CD4-positive, alpha-beta T cell treated with Interleukin-17A for 4 hours (primary cell): ENCODE measurements around the gene NEK7.

ENCODE experiments used
- DNase-seq: peaks from one replicate; pipeline ENCODE4 v3.0.0-alpha.2; 2020; ENCODE audit warnings: mixed read lengths

Gene NEK7

GRCh38 chr1:198264282-198264681 is 107.5 kb downstream of the NEK7 start:
- no peak for DNase-seq

DNA sequence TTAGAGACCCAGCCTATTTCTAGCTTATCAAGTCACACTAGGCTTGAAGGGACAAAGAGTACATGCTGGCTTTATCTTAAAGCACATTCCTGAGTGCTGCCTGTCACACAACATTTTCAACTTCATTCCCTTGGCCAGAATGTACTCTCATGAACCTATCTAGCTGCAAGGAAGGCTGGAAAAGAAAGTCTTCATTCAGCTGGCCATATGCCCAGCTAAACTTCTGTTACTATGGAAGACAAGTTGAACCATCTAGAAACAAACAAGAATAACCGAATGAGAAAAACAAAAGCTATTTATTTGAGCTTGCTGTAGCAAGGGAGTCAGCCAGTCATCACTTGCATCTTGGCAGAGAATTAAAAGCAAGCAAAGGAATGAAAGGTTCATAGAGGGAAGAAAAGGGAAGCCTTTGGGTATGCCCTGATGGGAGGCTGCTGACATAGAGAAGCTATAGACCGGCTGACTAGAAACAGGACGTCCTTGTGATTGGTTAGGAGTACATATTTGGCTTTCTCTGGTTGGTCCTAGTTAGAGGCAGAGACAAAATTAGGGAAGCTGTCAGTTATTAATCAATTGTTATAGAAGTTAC is 108.4 kb downstream of the NEK7 start:
- no peak for DNase-seq

DNA sequence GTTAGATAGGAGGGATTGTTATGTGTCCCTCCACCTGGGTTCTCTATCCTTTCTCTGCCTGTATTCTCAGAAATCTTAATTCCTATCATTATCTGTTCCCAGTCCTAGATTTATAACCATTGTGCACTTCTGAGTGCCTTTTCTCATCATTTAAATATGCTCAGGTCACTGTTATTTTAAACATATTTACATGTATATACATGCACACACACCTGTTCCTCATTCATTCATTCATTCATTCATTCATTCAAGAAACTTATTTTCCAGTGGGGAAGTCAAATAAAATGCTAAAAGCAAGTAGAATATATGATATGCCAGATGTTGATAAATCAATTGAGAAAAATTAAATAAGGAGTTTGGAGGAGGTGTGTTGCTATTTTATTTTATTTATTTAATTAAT is 110.3 kb downstream of the NEK7 start:
- no peak for DNase-seq

GRCh38 chr1:198267921-198268320 is 111.1 kb downstream of the NEK7 start:
- DNase-seq = no peak

DNA sequence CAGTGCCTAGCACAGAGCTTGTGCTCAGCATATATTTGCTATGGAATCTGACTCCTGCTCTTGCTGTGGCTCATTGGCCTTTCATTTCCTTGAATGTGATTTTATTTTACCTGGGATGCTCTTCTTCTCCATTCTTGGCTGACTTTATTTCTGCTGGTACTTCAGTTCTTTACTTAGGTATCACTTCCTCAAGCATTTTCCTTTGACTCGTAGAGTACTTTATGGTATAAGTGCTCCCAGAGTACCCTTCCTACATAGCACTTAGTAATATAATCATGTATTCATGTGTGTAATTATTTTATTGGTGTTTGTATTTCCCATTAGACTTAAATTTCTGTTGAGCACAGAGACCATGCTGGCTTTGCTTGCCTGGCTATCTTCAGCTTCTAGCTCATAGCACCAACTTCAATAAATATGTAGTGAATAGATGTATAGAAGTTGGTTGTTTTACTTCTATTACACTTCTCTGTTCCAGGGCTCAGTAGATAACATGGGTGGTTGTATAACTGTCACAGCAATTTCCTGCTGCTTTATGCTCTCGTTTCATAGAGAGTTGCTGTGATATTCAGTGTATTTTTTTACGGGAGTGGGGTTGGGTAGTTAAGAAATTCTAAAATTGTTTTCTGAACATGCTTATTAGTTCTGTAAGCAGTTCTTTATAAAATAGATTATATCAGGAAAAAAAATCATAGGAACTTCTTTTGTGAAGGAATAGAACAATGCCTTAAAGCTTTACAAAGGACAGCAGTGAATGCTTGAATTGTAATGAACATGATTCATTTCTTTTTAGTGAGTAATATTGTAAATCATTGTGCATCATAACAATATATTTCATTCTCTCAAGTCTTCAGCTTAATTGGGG is 112.2 kb downstream of the NEK7 start:
- DNase-seq = no peak

GRCh38 chr1:198269646-198269940 is 112.8 kb downstream of the NEK7 start:
- DNase-seq = no peak

DNA sequence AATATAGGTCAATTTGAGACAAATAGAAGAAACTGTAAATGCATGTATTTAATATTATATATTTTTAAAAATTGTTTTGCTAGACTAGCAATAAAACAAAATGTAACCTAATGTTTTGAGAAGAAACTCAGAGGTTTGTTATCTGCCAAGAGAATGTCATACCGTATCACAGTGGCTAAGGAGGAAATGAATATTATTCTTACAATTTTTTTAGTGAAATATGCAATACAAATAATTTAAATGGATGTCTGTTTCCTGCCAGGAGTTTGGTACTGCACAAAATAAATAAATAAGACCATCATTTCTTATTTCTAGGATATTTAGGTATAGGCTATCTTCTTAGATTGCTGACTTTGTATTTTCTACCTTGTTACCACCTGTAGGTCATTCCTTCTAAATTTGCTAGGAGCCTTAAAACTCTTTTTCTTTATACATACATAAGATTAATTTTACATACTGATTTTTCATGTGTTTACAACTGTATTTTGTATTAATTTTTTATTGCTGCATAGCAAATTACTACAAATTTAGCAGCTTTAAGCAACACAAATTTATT is 113.6 kb downstream of the NEK7 start:
- no peak for DNase-seq

DNA sequence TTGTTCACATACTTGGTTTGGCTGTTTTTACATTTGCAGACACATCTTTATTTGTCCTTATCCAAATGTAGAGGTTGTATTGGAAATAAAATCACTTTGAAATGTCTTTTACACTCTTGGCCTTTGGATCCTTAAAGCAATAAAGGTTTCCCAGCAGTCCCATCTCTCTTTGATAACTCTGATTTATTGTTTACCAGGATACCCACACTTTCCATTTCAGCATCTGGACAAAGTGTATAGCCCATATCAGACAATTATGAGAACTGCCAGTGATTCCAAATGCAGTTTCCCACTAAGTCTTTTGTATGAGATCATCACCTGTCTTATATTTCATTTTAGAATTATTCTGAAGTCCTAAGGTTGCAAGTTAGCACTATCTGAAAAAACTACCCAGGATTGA is 114.7 kb downstream of the NEK7 start:
- no peak for DNase-seq

- no peak for DNase-seq
Measured at GRCh38 chr1:198272492-198272891, 115.7 kb downstream of the NEK7 start.

DNA sequence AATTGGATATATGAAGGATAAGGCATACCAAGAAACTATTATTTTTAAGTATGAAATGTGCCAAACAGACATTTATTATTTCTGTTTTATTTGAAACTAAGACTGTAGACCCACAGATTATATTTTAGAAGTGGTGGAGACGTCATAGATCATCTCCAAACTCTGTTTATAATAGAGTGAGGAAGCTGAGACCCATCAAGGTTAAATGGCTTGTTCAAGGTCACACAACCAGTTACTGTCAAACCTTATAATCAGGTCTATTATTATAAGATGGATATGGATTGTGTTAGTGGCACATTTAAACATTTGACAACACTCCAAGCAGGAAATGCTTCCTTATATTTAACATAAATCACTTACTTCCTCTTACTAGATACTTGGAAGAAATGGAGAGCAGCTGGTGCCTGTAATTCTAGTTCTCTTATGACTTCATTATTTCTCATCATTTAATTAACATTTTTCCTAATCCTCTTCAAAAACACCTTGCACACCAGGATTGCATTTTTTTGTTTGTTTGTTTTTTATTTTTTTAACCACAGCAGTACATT is 117.0 kb downstream of the NEK7 start:
- no peak for DNase-seq

GRCh38 chr1:198275597-198275996 is 118.8 kb downstream of the NEK7 start:
- no peak for DNase-seq

DNA sequence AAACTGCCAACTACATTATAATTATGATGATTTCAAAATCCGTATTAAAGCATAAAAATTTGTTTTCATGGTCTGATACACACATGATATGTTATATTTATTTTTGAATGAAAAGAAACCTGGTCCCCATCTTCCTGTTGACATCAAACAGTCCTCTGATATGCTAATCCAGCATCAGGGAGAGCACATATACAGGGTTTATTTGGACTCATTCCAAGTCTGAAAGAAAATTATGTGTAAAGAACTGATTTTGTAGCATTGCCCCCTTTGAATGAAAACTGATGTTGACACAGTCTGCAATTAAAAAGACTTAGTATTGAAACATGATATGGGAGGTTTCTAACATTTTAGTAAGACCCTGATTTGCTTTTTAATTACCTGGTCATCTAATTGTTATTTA is 119.4 kb downstream of the NEK7 start:
- DNase-seq = no peak

DNA sequence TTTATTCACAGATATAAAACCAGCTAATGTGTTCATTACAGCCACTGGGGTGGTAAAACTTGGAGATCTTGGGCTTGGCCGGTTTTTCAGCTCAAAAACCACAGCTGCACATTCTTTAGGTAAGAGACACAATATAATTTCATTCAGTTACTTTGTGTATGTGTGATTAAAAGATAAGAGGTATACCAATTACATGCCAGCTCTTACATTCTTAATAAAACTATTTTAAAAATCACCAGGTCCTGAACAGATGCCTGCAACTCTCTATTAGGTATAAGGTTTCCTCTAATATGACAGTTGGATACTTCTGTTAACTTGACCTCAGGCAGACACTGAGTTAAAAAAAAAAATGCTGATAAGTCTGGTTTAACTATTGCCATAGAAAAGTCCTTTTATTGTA is 122.1 kb downstream of the NEK7 start:
- no peak for DNase-seq

- DNase-seq = no peak
Measured at GRCh38 chr1:198280080-198280479, 123.3 kb downstream of the NEK7 start.

DNA sequence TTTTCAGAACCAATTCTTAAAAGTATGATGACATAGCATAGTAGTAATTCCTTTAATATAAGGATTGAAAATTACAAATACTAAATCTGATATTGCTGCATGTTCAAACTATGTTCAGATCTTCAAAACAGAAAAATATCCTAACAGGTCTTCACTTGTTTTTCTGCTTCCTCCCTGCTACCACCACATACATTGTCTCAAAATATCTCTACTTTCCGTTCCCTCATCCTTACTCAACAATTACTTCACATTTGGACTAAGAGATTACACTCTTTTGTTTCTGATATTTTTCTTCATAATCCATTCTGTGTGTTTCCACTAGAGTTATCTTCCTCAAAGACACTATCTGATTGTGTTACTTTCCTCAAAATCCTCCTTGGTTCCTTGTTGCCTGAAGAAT is 125.1 kb downstream of the NEK7 start:
- no peak for DNase-seq

DNA sequence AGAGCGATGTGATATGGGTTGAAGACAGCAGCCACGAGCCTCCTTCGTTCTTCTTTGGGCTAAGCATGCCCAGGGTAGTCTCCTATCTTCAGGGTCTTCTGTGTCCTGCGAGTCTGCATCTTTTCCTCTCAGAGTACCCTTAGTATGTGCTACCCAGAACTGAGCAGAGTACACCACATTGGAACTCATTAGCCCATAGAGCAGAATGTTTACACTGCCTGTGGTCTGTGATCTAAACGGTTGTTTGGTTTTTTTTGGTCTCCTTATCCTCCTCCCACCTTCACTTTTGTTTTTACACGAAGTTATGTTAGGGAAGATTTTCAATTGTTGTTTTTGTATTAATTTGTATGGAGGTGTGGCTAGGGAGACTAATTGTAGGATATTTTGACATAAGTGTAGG is 126.4 kb downstream of the NEK7 start:
- no peak for DNase-seq

- DNase-seq = no peak
Measured at GRCh38 chr1:198287916-198288315, 131.1 kb downstream of the NEK7 start.

GRCh38 chr1:198290089-198290683 is 133.4 kb downstream of the NEK7 start:
- no peak for DNase-seq

DNA sequence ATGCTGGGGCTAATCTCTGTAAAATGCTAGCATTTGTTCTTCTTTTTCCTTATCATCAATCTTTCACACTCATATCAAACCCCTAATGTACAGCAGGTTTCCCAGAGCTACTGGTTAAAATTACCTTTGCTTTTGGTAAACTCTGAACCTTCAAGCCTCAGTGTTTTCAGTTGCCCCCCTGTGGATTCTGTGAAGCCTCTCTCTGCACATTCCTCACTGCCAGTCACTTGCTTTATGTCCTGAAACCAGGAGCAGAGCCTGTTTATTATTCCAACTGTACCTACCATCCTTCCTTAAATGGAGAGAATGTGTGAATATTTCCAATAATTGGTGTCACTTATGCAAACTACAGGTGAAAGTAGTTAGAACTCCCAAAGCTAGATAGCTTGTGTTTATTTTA is 134.2 kb downstream of the NEK7 start:
- no peak for DNase-seq

GRCh38 chr1:198291924-198292323 is 135.1 kb downstream of the NEK7 start:
- no peak for DNase-seq

GRCh38 chr1:198295225-198295624 is 138.4 kb downstream of the NEK7 start:
- DNase-seq = no peak

GRCh38 chr1:198295971-198296370 is 139.2 kb downstream of the NEK7 start:
- no peak for DNase-seq

- no peak for DNase-seq
Measured at GRCh38 chr1:198297281-198297680, 140.5 kb downstream of the NEK7 start.

DNA sequence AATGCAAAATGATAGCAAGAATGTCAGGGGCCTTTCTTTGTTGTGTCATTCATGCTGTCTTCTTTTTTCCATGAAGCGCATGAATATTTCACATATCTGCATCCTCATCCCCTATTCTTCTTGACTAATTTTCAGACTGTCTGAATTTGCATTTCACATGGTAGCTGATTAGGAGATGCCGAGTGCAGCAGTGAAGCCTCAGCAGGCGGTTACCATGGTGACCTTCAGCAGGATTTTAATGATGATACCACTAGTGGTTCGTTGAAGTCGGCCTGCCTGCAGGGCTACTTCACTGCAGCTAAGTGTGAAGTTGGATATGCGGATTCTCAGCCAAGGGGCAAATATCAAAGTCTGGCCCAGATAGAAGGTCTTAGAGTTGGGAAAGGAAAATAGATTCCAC is 141.8 kb downstream of the NEK7 start:
- no peak for DNase-seq
